ENCODE measurements around the gene RNF151. TPM values are rescaled to one million over a fixed set of nuclear protein-coding genes. Genes with fewer than 3 reads are reported as not detected.

The RNF151 gene
- total RNA-seq, 1 donor from 2014 or later = not detected

- Mint-ChIP-seq H3K4me3 (ENCODE audit: unreplicated experiment) (no peak overlapping the region), H3K36me3 (ENCODE audit: low read depth, unreplicated experiment) (peaks cover 5% of the 10 kb centered on the region), H3K27me3 (ENCODE audit: unreplicated experiment) (peaks cover 23% of the 10 kb centered on the region), H3K9me3 (ENCODE audit: unreplicated experiment) (no peaks in the 10 kb centered on the region), H3K4me1 (ENCODE audit: unreplicated experiment) (peaks cover 7% of the 10 kb centered on the region), H3K27ac (ENCODE audit: unreplicated experiment) (no peak overlapping the region)
- DNase-seq (ENCODE audit: low spot score) = no peak
- TF ChIP-seq CTCF (IDR thresholded peaks at IDR 0.05; ENCODE audit: unreplicated experiment) = no peak
These were observed 42.6 kb upstream of the RNF151 start for GRCh38 chr16:1924095-1924494.

GRCh38 chr16:1926271-1926670 is 40.4 kb upstream of the RNF151 start:
- Mint-ChIP-seq H3K4me3 (ENCODE audit: unreplicated experiment) (no peak overlapping the region), H3K36me3 (ENCODE audit: low read depth, unreplicated experiment) (peaks cover 2% of the 10 kb centered on the region), H3K27ac (ENCODE audit: unreplicated experiment) (no peak overlapping the region), H3K9me3 (ENCODE audit: unreplicated experiment) (no peaks in the 10 kb centered on the region), H3K27me3 (ENCODE audit: unreplicated experiment) (peaks cover 13% of the 10 kb centered on the region), H3K4me1 (ENCODE audit: unreplicated experiment) (peaks cover under 1% of the 10 kb centered on the region)
- TF ChIP-seq CTCF (IDR thresholded peaks at IDR 0.05; ENCODE audit: unreplicated experiment) = no peak
- no peak for DNase-seq (ENCODE audit: low spot score)

- Mint-ChIP-seq H3K36me3 (ENCODE audit: low read depth, unreplicated experiment) (no peaks in the 10 kb centered on the region), H3K4me1 (ENCODE audit: unreplicated experiment) (no peaks in the 10 kb centered on the region), H3K4me3 (ENCODE audit: unreplicated experiment) (peak overlapping the region; percentile 85), H3K27me3 (ENCODE audit: unreplicated experiment) (peaks cover 8% of the 10 kb centered on the region), H3K9me3 (ENCODE audit: unreplicated experiment) (no peaks in the 10 kb centered on the region), H3K27ac (ENCODE audit: unreplicated experiment) (no peak overlapping the region)
- DNase-seq (ENCODE audit: low spot score) = no peak
- no peak for TF ChIP-seq CTCF (IDR thresholded peaks at IDR 0.05; ENCODE audit: unreplicated experiment)
These were observed 37.6 kb upstream of the RNF151 start for GRCh38 chr16:1929105-1929504.

DNA sequence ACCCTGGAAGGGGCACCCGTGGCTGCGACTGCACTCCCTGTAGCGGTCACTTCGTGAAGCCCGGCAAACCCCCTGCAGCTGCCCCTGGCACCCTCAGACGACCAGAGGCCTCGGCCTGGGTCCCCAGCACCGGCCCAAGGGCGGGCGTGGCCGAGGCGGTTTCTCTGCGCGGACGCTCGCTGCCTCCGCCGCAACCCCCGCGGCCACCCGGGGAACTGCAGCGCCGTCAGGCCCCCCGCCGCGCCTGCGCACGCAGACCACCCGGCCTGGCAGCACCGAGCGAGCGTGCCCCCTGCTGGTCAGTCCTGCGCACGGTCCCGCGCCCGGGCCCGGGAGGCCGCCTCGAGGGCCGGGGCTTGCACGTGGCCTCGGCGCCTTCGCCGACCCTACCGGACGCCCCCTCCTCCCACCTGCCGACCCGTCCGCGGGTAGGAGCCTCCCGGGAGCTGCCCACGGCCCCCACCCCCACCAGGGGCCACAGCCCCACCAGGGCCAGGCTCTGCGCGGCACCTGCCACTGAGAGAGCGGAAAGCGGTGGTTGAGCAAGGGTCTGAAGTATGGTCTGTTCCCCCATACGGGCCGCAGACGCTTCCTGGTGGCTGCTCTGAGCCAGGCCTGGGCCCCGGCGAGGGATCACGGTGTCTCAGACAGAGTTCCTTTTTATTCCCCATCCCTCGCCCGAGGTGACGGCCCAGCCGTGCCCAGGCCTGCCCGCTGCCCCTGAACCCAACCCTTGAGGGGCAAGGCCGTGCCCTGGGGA is 36.9 kb upstream of the RNF151 start:
- Mint-ChIP-seq H3K9me3 (ENCODE audit: unreplicated experiment) (no peaks in the 10 kb centered on the region), H3K4me3 (ENCODE audit: unreplicated experiment) (no peak overlapping the region), H3K36me3 (ENCODE audit: low read depth, unreplicated experiment) (no peaks in the 10 kb centered on the region), H3K4me1 (ENCODE audit: unreplicated experiment) (no peaks in the 10 kb centered on the region), H3K27me3 (ENCODE audit: unreplicated experiment) (peaks cover 8% of the 10 kb centered on the region), H3K27ac (ENCODE audit: unreplicated experiment) (no peak overlapping the region)
- peak; percentile 99 for DNase-seq (ENCODE audit: low spot score)
- TF ChIP-seq CTCF (IDR thresholded peaks at IDR 0.05; ENCODE audit: unreplicated experiment) = peak; percentile 99

- no peak overlapping the region for H3K4me3 Mint-ChIP-seq (ENCODE audit: unreplicated experiment)
- no peaks in the 10 kb centered on the region for H3K4me1 Mint-ChIP-seq (ENCODE audit: unreplicated experiment)
- peaks cover 8% of the 10 kb centered on the region for H3K27me3 Mint-ChIP-seq (ENCODE audit: unreplicated experiment)
- no peaks in the 10 kb centered on the region for H3K36me3 Mint-ChIP-seq (ENCODE audit: low read depth, unreplicated experiment)
- no peaks in the 10 kb centered on the region for H3K9me3 Mint-ChIP-seq (ENCODE audit: unreplicated experiment)
- H3K27ac Mint-ChIP-seq (ENCODE audit: unreplicated experiment) = no peak overlapping the region
- no peak for TF ChIP-seq CTCF (IDR thresholded peaks at IDR 0.05; ENCODE audit: unreplicated experiment)
- no peak for DNase-seq (ENCODE audit: low spot score)
These were observed 36.3 kb upstream of the RNF151 start for GRCh38 chr16:1930338-1930720.

Measured in endothelial cell (in vitro differentiated cells).